ENCODE data around the gene MAP1LC3B. TPM values are rescaled to one million over a fixed set of nuclear protein-coding genes. Genes with fewer than 3 reads are reported as not detected.

Gene MAP1LC3B
- total and polyA plus RNA-seq, 12 donors = 47.0 to 161 (median 125) TPM

DNA sequence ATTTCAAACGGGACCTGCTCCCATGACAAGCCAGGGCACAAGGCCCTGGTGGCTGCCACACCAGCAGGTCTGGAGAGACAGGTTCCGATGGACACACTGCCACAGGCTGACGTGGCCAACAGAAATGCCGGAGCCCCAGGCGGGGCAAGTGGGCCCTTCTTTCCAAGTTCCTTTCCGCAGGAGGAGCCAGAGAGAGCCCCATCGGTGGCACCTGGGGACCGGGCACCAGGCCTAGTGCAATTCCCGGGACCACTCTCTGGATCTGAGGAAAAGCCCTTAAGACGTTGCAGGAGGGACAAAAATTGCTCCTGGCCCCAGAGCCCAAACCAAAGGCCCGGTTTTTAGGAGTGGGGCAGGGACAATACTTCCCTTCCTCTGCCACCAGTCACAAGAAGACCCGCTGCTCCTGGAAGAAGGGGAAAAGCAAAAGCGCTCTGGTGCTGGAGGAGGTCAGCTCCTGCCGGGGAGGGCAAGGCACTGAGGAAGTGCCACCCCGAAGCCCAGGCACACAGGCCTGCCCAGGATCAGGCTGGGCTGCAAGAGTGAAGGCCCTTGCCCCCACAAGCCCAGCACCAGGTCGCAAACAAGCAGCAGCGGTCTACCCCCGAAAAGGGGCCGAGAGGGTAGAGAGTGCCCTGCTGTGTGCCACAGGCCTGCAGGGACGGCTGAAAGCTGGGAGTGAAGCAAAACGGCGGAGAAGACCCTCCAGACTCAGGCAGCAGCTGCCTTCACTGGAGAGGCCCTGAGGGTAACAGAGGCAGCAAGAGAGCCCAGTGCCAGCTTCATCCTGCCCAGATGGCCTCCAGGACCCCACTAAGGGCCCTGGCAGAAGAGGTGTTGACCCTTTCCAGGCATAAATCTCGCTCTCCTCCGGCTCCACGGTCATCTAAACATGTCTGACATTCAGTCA lies 29.1 kb downstream of the MAP1LC3B start:
- H3K27me3 ChIP-seq = no peaks in the 10 kb centered on the region
- no peaks in the 10 kb centered on the region for H3K9me3 ChIP-seq
- TF ChIP-seq, protein P1, sequence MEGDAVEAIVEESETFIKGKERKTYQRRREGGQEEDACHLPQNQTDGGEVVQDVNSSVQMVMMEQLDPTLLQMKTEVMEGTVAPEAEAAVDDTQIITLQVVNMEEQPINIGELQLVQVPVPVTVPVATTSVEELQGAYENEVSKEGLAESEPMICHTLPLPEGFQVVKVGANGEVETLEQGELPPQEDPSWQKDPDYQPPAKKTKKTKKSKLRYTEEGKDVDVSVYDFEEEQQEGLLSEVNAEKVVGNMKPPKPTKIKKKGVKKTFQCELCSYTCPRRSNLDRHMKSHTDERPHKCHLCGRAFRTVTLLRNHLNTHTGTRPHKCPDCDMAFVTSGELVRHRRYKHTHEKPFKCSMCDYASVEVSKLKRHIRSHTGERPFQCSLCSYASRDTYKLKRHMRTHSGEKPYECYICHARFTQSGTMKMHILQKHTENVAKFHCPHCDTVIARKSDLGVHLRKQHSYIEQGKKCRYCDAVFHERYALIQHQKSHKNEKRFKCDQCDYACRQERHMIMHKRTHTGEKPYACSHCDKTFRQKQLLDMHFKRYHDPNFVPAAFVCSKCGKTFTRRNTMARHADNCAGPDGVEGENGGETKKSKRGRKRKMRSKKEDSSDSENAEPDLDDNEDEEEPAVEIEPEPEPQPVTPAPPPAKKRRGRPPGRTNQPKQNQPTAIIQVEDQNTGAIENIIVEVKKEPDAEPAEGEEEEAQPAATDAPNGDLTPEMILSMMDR (IDR thresholded peaks at IDR 0.05) = no peak
- no peak overlapping the region for H3K4me3 ChIP-seq
- WGBS, 2 donors = 96 to 97% methylated on average over 25 of the region's 25 CpGs
- intact Hi-C loops (cut with DNase I) = loop anchor here in 1 of 10 donors (10.0 kb wide), 1 partner anchor 214 kb away; no protein-coding TSS in a partner anchor
- peaks cover 0 to 5% (median 0%) of the 10 kb centered on the region in 9 donors for H3K4me1 ChIP-seq
- ATAC-seq = no peak
- H3K27ac ChIP-seq = no peak overlapping the region
- no peak for DNase-seq
- H3K36me3 ChIP-seq = peaks cover 0 to 85% (median 37%) of the 10 kb centered on the region in 9 donors

DNA sequence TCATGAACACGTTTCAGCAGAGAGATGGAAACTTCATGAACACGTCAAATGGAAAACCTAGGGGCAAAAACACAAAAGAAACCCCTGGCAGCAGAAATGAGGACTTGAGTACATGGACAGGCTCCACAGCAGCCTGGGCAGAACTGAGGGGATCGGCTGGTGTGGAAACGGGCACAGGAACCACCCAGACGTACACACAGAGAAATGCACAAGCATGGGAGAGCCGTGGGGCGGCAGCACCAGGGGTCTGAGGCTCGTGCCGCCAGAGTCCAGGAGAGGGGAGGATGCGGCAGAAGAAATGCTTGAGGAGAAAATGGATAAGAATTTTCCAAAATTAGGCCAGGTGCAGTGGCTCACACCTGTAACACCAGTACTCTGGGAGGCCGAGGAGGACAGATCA lies 30.0 kb downstream of the MAP1LC3B start:
- no peaks in the 10 kb centered on the region for H3K27me3 ChIP-seq
- peaks cover 0 to 9% (median 0%) of the 10 kb centered on the region in 9 donors for H3K4me1 ChIP-seq
- DNase-seq = no peak
- no peak overlapping the region for H3K4me3 ChIP-seq
- H3K36me3 ChIP-seq = peaks cover 0 to 80% (median 29%) of the 10 kb centered on the region in 9 donors
- intact Hi-C loops (cut with DNase I) = loop anchor here in 1 of 10 donors (10.0 kb wide), 1 partner anchor 213 kb away; no protein-coding TSS in a partner anchor
- 97% methylated on average over 11 of the region's 11 CpGs for WGBS, 2 donors
- TF ChIP-seq, protein P1 (IDR thresholded peaks at IDR 0.05) = no peak
- no peak for ATAC-seq
- H3K27ac ChIP-seq = no peak overlapping the region
- H3K9me3 ChIP-seq = no peaks in the 10 kb centered on the region

DNA sequence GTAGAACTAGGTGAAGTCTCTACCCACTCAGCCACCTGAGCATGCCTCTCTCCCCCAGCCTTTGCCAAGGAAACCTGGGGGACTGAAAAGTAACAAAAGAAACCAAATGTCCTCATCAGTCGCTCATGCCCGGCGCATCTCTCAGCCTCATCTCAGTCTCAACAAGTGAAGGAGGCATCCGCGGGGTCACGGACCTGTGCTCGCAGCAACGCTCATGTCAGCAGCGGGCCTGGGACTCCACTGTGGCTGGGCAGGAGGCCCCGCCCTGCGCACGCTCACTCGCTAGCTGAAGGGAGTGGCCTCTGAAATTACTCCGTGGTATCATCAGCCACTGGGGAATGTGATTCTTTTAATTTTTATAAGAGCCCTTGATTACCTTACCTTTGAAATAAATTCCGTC lies 31.3 kb downstream of the MAP1LC3B start:
- peaks cover 0 to 10% (median 0%) of the 10 kb centered on the region in 9 donors for H3K4me1 ChIP-seq
- 95 to 96% methylated on average over 15 of the region's 15 CpGs for WGBS, 2 donors
- DNase-seq (no peak), ATAC-seq (no peak)
- no peak overlapping the region for H3K4me3 ChIP-seq
- H3K27me3 ChIP-seq = no peaks in the 10 kb centered on the region
- no peaks in the 10 kb centered on the region for H3K9me3 ChIP-seq
- TF ChIP-seq, protein P1 (IDR thresholded peaks at IDR 0.05) = no peak
- intact Hi-C loops (cut with DNase I) = loop anchor here in 1 of 10 donors (10.0 kb wide), 1 partner anchor 211 kb away; no protein-coding TSS in a partner anchor
- H3K27ac ChIP-seq = no peak overlapping the region
- peaks cover 0 to 76% (median 21%) of the 10 kb centered on the region in 9 donors for H3K36me3 ChIP-seq

DNA sequence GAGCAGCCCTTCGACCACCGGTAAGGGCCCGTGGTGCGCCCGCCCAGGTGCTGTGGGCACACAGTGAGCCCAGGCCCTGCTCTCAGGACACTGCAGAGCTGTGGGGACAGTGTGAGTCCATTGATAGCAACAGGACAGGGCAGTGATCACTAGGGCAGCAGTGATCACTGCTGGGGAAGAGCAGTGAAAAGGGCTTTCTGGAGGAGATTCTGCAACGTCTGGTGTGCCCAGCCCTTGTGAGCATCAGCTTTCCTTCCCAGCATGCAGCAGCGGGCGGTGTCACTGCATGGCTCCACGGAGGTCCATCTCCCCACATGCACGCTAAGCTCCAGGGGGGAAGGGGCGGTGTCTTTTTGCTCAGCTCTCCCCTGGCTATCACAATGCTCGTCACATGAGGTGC lies 32.1 kb downstream of the MAP1LC3B start:
- Histone ChIP-seq H3K27me3 (no peaks in the 10 kb centered on the region), H3K36me3 (peaks cover 0 to 76% (median 20%) of the 10 kb centered on the region in 9 donors), H3K9me3 (no peaks in the 10 kb centered on the region), H3K4me1 (peaks cover 0 to 10% (median 0%) of the 10 kb centered on the region in 9 donors), H3K4me3 (no peak overlapping the region), H3K27ac (no peak overlapping the region)
- TF ChIP-seq, protein P1 (IDR thresholded peaks at IDR 0.05) = no peak
- intact Hi-C loops (cut with DNase I) = loop anchor here in 1 of 10 donors (10.0 kb wide), 1 partner anchor 211 kb away; no protein-coding TSS in a partner anchor
- DNase-seq = no peak
- WGBS, 2 donors = 73 to 75% methylated on average over 12 of the region's 12 CpGs
- ATAC-seq = peak in 2 of 8 donors; percentile 20 to 25
